Stimulated activated CD4-positive, alpha-beta T cell treated with anti-CD3 and anti-CD28 coated beads, Interleukin-15, amount 100 ng/mL, for 1 hour (primary cell): ENCODE results near the gene PRRC2B.
"Not testable (repeated sequence)": the region's sequence is repeated elsewhere in the genome, so short reads cannot be mapped to it uniquely, and the experiment has no call there.

Experiments
- DNase-seq, 2 donors: peaks; one replicate each; pipeline ENCODE4 v3.0.0-alpha.2; 2020; ENCODE audit warnings: low read depth in 1 of 2, low spot score in 1 of 2

PRRC2B gene

DNA sequence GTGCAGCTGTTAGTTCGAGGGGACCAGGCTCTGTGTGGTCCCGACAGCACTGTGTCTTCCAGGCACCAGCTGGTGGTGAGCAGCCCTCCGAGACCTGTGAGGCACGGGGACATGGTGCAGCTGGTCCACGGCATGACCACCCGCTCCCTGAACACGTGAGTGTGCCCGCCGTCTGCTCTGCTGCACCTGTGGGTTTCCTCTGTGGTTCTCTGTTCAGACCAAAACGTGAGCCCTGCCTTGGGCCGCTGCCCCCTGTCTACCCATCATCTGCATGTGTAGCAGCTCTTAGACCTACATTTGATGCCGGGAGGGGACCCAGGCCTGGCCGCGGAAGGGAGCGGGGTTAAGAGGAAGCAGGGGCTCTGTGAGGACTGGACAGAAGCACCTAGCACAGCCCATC is 119.3 kb downstream of the PRRC2B start:
- no peak for DNase-seq

DNA sequence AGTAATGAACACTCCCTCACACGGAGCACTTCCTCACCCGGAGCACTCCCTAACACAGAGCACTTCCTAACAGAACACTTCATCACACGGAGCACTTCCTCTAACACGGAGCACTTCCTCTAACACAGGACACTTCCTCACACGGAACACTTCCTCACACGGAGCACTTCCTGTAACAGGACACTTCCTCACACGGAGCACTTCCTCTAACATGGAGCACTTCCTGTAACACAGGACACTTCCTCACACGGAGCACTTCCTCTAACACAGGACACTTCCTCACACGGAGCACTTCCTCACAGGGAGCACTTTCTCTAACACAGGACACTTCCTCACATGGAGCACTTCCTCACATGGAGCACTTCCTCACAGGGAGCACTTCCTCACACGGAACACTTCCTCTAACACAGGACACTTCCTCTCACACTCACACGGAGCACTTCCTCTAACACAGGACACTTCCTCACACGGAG is 121.7 kb downstream of the PRRC2B start:
- DNase-seq = not testable (repeated sequence)

DNA sequence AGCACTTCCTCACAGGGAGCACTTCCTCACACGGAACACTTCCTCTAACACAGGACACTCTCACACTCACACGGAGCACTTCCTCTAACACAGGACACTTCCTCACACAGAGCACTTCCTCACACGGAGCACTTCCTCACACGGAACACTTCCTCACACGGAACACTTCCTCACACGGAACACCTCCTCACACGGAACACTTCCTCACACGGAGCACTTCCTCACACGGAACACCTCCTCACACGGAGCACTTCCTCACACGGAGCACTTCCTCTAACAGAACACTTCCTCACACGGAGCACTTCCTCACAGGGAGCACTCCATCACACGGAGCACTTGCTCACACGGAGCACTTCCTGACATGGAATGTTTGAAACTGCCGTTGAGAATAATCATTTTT is 122.2 kb downstream of the PRRC2B start:
- DNase-seq = no peak

DNA sequence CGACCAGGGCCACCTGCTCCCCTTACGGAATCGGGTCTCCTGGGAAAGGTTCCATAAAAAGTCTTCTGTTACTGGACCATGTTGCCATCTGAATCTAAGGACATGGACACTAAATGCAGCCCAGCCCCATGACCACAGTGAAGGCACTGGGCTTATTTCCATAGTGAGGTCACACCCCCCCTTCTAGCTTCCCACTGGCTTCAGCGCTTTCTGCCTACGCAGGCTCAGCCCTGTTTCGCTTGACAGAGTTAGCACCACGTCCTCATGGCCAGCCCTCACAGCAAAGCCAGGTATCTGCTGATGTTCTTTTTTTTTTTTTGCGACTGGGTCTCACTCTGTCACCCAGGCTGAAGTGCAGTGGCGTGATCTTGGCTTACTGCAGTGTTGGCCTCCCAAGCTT is 123.0 kb downstream of the PRRC2B start:
- no peak for DNase-seq

DNA sequence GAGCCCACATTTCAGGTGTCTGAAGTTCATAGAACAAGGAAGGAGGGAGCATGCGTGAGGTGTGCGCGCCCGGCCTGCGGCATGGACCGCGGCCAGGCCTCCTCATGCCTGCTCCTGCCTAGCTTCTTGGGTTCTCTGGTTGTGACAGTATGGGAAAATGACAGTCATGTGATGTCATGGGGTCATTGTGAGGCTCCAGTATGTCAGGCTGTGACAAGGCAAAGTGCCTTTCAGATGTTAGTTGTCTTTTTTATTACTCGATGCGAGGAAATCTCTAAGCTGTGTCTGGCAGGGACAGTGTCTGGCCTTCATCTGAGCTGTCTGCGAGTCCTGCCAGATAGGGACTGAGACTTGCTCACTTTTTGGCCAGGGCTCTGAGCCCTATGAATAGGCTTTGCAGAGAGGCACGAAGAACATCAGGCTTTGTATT is 123.9 kb downstream of the PRRC2B start:
- DNase-seq = no peak

DNA sequence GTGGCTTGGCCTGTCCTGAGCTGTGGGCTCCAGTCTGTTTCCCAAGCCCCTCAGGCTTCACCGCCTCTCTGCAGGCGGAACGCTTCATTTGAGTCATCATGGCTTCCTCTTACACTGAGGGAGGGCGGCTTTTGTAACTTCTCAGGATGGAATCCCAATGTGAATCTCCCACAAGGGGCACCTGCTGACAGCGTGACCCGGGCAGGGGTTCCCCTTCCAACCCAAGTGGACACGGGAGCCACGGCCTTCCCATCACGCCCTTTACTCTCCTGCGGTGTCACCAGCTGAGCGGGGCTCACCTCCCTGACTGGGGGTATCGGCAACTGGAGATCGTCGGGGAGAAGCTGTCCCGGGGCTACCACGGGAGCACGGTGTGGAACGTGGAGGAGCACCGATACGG is 124.7 kb downstream of the PRRC2B start:
- no peak for DNase-seq

DNA sequence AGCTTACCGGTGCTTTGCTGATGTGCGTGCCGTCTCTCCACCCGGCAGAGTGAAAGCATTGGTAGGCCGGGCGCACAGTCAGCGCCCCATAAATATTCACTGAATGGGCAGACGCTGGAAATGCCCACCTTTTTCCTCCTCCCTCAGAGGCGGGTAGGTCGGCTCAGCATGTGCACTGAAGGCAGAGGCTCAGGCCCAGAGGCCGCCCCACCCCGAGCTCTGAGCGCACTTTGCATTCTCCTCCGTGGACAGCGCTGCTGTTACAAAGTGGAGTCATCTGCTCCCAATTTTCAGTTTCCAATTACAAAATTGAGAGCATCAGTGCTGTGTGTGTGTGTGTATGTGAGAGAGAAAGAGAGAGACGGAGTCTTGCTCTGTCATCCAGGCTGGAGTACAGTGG is 126.6 kb downstream of the PRRC2B start:
- DNase-seq = no peak

DNA sequence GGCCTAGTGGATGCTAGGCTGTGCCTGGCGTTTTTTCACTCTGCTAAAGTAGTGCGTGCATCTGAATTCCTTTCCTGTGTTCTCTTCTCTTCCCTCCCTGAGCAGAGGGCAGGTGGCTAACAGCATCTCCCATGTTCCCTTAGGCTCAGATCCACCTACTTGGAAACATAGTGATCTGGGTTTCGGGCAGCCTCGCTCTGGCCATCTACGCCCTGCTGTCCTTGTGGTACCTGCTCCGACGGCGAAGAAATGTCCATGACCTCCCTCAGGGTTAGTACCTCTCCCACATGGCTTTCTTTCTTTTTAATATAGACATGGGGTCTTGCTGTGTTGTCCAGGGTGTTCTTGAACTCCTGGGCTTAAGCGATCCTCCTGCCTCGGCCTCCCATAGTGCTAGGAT is 127.3 kb downstream of the PRRC2B start:
- DNase-seq = no peak

DNA sequence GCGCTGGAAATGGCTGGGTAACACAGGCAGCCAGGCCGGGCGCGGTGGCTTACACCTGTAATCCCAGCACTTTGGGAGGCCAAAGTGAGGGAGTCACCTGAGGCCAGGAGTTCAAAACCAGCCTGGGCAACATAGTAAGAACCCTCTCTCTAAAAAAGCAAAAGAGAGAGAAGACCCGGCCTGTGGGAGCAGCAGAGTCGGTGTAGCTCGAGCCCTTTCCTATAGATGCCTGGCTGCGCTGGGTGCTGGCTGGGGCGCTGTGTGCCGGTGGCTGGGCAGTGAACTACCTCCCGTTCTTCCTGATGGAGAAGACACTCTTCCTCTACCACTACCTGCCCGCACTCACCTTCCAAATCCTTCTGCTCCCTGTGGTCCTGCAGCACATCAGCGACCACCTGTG is 127.9 kb downstream of the PRRC2B start:
- no peak for DNase-seq

DNA sequence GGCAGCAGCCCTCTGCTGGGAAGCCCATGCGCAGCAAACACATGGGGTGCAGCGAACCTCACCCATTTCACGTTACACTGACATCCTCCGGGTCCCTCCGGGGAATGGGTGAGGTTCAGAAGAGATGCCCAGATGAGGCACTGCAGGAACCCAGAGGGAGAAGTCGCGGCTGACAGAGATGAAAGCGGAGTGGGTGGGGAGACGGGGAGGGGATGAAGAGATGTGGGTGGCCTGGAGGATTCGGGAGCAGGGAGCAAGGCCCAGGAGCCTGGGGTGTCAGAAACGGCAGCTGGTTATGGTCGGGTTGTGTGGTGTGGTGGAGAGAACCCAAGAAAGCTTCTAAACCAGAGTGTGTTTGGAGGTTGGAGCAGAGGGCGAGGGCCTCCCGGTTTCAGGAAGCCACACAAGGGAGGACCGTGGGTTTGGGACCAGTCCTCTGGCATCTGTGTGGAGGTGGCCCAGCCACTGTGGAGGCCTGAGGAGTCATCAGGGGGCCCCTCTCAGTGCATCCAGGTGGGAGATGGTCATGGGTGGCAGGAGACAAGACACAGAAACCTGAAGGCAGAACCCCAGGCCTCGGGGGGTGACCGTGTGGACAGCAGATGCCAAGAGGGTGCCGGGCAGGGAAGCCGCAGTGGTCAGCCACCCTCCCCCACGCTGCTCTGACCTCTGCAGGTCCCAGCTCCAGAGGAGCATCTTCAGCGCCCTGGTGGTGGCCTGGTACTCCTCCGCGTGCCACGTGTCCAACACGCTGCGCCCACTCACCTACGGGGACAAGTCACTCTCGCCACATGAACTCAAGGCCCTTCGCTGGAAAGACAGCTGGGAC is 128.6 kb downstream of the PRRC2B start:
- DNase-seq = no peak

DNA sequence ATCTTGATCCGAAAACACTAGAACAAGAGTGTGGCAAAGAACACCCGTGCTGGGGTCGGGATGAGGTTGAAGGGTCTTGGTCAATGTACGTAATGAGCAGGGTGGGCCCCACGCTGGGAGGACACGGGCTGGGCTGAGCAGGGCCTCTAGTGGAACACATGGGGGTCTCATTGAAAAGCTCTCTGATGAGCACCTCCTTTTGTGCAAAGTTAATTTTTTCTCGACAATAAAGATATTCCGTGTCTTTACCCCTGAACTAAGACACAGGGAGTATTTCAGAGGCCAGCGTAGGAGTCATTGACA is 129.2 kb downstream of the PRRC2B start:
- DNase-seq = no peak

DNA sequence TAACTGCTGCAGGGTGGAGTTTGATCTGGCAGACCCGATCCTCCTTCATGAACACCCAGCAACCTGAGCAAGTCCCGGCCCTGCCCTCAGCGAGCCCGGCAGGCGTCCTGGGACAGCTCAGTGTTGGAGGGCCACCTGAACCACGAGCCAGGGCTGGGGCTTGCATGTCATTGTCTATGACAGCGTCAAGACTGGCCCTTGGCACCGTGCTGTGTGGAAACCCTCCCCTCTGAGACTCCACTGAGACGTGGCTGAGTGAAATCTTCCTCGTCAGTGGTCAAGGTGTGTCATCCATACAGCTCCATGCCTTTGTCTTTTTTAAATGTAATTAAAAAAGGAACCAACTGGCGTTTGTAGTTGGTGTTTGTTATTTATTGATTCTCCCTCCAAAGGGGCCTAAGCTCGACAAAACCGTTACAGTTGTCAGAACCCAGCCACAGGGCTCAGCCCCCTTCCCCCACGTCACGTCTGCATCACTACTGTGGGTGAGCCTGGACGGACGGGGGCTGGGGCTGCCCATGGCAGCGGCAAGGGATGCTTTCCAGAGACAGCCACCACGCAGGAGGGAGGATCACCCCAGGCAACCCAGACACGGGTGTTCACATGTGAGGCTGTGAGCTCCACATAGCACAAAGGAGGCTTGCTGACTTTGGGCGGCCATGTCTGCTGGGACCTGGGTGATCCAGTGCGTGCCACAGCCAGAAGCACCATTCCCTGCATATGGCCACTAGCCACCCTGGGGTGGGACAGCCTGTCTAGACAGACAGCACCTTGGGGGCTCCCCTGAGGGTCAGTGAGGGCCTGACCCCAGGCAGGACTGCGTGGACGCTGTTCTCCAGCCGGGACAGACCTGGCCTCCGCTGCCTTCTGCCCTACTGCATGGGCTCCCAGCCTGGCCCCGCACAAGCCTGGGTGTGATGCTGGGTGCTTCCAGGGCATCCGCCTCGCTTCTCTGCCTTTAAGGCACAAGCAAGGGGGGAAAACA is 129.9 kb downstream of the PRRC2B start:
- no peak for DNase-seq

DNA sequence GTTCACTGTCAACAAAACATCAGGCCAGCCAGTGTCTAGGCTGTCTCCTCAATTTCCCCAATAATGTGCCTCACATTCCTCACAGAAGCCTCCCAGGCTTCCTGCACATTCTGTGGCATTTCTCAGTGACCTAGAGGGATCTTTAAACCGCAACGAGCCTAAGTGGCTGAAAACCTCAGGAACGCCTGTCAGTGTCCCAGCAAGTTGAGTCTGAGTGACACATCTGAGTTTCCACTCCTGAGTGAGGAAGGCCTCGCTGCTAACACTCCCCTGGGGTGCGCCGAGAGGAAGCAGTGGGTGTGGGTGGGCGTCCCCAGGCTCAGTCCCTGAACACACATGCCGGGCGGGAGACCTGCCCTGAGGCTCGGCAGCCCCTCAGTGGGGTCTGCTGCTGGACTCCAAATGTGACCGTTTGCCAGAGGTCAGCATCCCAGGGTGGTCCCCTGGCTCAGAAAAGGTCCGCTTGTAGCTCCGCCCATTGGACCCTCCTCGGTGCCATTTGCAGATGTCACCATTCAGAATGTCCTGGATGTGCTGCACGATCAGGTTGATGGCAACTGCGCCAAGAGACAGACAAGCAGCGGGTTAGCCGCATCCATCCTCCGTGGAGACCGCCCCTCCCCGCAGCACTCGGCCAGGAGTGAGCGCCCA is 130.9 kb downstream of the PRRC2B start:
- DNase-seq = no peak

DNA sequence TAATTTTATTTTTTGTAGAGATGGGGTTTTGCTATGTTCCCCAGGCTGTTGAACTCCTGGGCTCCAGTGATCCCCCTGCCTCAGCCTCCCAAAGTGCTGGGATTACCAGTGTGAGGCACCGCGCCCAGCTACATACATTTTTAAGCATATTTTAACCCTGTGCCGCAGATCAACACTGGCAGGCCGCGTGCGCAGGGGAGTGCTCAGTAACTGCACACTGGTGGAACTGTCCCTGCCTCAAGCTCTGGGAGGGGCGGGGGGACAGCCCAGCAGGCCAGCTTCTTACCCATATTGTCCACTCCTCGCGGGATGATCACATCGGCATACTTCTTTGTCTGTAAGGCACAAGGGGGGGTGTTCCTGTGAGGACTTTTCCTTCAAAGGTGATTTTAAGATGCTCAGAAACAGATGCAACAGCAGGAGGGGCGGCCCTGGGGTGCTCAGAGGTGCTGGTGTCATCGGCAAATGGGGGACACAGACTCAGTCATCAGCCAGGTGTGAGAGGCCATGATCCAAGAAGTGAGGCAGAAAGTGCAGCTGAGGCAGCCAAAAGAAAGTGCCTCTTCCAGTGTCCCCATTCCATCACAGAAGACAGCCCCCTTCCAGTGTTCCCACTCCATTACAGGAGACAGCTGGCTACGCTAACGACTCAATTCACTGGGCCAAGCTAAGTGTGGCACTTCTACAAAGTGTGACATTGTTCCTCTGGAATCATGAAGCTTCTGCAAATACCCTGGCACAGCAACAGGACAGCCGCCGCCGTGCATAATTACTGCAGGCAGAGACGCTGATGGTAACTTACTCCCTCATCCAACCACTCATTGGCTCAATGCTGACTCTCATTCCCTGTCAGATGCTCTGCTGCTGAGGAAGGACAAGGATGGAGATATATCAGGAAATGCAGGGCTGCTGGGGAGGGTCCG is 132.0 kb downstream of the PRRC2B start:
- DNase-seq = no peak

DNA sequence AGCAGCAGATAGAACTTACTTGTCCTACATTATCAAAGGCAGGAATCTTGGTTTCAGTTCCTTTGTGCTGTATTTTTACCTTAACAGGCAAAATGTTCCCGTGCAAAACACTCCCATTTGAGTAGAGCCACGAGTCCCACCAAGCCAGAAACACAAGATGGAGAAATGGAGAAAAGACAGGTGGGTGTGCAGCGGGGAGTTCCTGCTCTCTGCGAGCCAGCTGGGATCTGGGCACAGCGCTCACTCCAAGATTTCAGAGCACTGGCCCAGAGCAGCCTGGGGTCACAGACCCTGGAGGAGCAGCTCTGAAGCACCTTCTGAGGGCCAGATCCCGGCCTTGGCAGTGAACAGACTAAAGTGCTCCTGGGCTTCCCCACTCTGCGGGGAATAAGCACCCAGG is 134.3 kb downstream of the PRRC2B start:
- DNase-seq = no peak

DNA sequence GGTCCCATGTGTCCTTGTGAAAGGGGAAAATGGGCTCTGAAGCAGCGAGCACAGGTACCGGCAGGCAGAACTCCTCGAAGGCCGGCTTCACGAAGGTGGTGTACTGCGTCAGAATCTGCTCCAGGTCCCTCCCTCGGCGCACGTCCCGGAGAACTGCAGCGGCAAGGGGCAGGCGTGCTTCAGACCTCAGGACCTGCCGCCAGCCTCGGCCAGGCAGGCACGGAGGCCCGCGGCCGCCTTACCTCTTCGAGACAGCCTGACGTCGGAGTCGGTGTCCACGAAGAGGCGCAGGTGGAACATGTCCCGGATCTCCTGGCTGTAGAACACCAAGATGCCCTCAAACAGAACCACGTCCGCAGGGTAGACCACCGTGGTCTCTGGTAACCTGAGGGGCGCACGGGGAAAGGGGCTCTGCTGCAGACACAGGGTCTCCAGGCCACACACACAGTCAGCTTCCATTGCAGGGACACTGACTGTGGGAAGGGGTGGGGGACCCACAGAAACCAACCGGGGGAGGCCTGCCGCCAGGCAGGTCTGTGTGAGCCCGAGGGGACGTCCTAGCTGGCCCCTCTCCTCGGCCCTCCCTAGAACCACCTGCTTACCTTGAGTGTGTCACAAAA is 135.1 kb downstream of the PRRC2B start:
- no peak for DNase-seq

DNA sequence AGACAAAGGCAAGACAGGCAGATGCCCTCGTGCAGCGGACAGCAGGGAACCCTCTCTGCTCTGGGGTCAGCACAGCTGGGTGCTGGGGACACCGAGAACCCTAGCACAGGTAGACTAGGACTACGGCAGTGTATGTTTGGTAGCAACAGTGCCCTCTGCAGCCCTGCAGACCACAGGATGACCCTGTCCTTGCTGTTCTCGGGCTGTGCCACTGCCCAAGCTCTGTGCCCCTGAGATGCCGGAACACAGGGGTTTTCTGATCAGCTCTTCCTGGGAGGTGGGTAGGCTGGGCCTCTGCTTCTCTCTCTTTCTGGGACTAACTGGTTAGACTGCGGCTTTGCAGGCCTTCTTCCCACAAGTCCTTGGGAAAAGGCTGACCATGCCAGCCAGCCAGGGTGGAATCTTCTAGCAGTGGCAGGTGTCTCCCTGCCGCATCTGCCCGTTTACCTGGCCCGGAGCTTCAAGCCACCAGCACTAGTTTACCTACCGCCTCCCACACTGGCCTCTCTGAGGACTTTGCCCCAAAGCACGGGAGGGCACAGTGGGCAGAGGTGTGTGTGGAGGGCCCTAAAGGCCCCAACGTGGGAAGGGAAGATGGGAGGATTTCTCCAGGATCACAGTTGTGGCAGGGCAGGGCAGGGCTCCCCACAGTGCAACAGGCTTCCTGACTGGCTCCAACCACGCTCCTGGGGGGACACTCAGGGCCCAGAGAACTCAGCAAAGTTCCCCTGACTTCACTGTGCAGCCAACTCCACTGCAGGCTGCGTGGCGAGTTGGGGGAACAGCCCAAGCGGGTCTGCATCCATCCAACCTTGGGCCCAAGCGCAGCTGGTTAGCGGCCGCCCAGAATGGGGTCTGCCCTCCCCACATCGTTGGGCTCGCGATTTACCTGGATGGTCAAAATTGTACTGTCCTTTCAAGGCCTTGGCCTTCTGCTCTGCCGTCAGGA is 136.0 kb downstream of the PRRC2B start:
- no peak for DNase-seq

DNA sequence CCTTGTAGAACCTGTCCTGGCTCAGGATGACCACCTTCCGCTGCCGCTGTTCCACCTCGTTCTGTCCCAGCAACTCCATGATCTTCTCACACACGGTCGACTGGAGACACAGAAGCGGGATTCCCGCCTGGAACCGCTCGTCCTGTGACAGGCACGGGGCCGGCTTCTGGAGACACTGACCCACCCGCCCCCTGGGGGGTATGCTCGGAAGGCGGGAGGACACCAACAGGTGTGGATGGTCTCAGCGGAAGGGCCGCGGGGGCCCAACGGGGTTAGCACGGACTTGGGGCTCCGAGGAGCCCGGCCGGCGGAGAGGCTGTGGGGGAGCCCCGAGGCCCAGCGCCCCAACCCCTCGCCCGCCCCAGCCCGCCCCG is 136.6 kb downstream of the PRRC2B start:
- no peak for DNase-seq
